HCT116 (cell line): Measurements from ENCODE around the gene AVL9.
"Not testable (repeated sequence)": the region's sequence is repeated elsewhere in the genome, so short reads cannot be mapped to it uniquely, and the experiment has no call there.

ENCODE experiments used
- CEBPB ChIP-seq: IDR thresholded peaks from 2 replicates; pipeline ENCODE4 v1.6.1; 2012; ENCODE audit warnings: low read depth
- CTCF ChIP-seq, 3 experiments: fragments of 200-600 bp in 1 of 3; sonication (generic) in 1 of 3; IDR thresholded peaks in 2 of 3; conservative IDR thresholded peaks in 1 of 3; 2 replicates each; pipeline ENCODE4 v1.5.1; 2012 to 2017; ENCODE audit warnings: low read depth in 2 of 3, low read length in 2 of 3, antibody characterized with exemption in 1 of 3, borderline replicate concordance in 1 of 3, control low read depth in 1 of 3, mild to moderate bottlenecking in 1 of 3, mixed read lengths in 1 of 3, mixed run types in 1 of 3, moderate library complexity in 1 of 3; ENCODE audit not compliant: insufficient read depth in 1 of 3
- EGR1 ChIP-seq: IDR thresholded peaks from 2 replicates; pipeline ENCODE4 v1.6.1; 2012; ENCODE audit warnings: low read depth
- EZH2 ChIP-seq: fragments of 200-600 bp; sonication (generic); IDR thresholded peaks from 2 replicates; pipeline ENCODE4 v1.6.1; 2017; ENCODE audit warnings: antibody characterized with exemption, mixed run types
- EZH2phosphoT487 ChIP-seq: fragments of 200-600 bp; IDR thresholded peaks from 2 replicates; pipeline ENCODE4 v1.6.1; 2018; ENCODE audit warnings: antibody characterized with exemption, borderline replicate concordance
- FOSL1 ChIP-seq: IDR thresholded peaks from 2 replicates; pipeline ENCODE4 v1.6.1; 2012; ENCODE audit warnings: low read depth
- POLR2A ChIP-seq: IDR thresholded peaks from 2 replicates; pipeline ENCODE4 v1.7.0; 2011; ENCODE audit warnings: borderline replicate concordance; ENCODE audit not compliant: insufficient read depth, insufficient read length; ENCODE audit errors: extremely low read depth
- POLR2AphosphoS5 ChIP-seq: IDR thresholded peaks from 2 replicates; pipeline ENCODE4 v1.6.1; 2011; ENCODE audit warnings: mild to moderate bottlenecking, low read depth, low read length, moderate library complexity
- ZFX ChIP-seq: fragments of 450-650 bp; IDR thresholded peaks from 2 replicates; pipeline ENCODE4 v1.6.1; 2017
- ZNF274 ChIP-seq: fragments of 200-500 bp; sonication (Bioruptor generic); IDR thresholded peaks from 2 replicates; pipeline ENCODE4 v1.6.1; 2014; ENCODE audit warnings: mild to moderate bottlenecking, low read depth, low read length, inconsistent platforms
- TF ChIP-seq, protein P1 (sequence below): IDR thresholded peaks from 2 replicates; pipeline ENCODE4 v1.6.1; 2012

DNA sequence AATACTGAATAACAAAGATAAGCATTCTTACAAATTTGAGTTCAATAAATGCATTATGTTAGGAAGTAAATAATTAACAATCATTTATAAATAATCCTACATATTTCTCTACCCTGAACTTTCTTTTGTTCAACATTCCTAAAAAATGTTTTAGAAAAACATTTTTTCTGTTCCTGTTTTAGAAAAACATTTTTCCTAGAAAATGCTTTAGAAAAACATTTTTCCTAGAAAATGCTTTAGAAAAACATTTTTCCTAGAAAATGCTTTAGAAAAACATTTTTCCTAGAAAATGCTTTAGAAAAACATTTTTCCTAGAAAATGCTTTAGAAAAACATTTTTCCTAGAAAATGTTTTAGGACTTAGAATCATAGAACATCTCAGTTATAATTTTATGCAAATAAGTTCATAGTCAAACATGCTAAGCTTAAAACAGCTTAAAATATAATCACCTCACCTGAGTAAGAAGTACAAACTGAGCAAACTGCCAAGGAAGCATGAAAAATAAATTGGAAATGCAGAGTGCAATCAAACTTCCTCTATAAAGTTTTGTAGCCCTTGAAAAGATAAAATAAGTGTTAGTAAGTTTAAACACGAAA, 139.6 kb downstream of the AVL9 start:
- TF ChIP-seq POLR2AphosphoS5; CTCF (IDR thresholded peaks at IDR 0.05 in 2 of 3, conservative IDR thresholded peaks at IDR 0.05 in 1 of 3; ENCODE audit: borderline replicate concordance in 1 of 3, insufficient read depth in 1 of 3, low read depth in 2 of 3, low read length in 2 of 3); ZNF274; POLR2A; FOSL1; CEBPB; ZFX; EGR1; EZH2phosphoT487; EZH2: not testable (repeated sequence)
- TF ChIP-seq, protein P1, sequence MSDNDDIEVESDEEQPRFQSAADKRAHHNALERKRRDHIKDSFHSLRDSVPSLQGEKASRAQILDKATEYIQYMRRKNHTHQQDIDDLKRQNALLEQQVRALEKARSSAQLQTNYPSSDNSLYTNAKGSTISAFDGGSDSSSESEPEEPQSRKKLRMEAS = not testable (repeated sequence)
